DMS53 (cell line): Measurements from ENCODE around the gene MAPRE3.
A peak's percentile ranks its signal among the peaks of the same experiment; 100 is the strongest.

ENCODE experiments used
- DNase-seq: peaks from one replicate; lab custom pipeline; 2025; lab: John Stamatoyannopoulos, UW

MAPRE3 gene

GRCh38 chr2:27014771-27015433 is 44.5 kb downstream of the MAPRE3 start:
- peak; percentile 18 for DNase-seq

DNA sequence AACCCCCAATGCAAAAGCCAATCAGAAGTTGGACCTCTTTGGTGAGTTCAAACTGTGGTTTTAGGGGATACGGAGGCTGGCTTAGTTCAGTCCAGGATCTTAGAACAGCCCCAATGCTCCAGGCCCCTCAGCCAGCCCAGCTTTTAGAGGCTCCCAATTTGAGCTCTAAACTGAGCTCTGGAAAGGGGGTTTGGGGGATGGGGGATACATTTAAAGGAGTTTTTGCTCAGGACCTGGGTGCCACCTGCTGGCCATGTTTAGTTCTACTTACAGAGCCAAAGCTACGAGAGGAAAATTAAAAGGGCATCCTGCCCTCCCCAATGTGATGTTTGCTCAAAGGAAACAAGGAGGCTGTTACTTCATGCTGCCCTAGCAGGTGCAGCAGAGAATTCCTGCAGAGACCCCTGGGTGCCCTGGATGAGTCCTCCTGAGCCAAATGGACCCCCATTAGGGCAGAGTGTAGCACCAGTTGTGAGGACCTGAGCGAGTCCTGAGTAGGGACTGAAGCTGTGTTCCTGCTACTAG is 46.4 kb downstream of the MAPRE3 start:
- peak; percentile 77 for DNase-seq

DNA sequence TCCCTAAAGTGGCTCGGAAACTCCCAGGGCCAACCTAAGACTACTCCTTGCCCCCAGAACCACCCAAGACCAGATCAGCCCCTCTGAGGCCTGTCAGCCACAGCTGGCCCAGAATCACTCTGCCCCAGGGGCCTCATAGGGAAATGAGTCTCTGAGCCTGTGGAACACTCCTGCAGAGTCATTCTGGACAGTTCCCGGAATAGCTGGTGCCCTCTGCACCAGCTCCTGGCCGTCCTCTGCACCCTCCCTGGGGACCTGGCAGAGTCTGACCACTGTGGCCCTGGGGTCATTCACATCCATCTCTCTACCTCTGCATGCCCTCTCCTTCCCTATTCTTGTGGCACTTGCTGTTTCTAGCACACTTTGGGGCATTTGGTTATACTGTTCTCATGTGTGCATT is 47.7 kb downstream of the MAPRE3 start:
- DNase-seq, result no peak

GRCh38 chr2:27019459-27019858 is 49.0 kb downstream of the MAPRE3 start:
- DNase-seq, result no peak

- no peak for DNase-seq
Measured at GRCh38 chr2:27019931-27020855, 49.8 kb downstream of the MAPRE3 start.

- DNase-seq, result no peak
Measured at GRCh38 chr2:27021253-27022049, 51.0 kb downstream of the MAPRE3 start.

- no peak for DNase-seq
Measured at GRCh38 chr2:27023740-27024139, 53.3 kb downstream of the MAPRE3 start.

DNA sequence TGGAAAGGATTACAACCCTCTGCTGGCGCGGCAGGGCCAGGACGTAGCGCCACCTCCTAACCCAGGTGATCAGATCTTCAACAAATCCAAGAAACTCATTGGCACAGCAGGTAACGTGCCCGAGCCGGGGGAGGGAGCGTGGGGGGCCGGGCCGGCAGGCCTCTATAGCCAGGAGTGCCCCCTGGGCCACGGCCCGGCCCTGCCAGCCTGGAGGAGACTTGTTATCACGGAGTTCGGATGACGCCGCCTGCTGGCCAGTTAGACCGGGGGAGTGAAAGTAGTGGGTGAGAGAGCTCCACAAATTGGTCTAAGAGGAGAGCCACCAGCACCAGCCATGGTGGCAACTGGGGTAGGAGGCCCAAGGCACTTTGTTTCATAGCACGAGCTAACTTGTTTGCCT is 53.8 kb downstream of the MAPRE3 start:
- no peak for DNase-seq

- no peak for DNase-seq
Measured at GRCh38 chr2:27024812-27025211, 54.4 kb downstream of the MAPRE3 start.

DNA sequence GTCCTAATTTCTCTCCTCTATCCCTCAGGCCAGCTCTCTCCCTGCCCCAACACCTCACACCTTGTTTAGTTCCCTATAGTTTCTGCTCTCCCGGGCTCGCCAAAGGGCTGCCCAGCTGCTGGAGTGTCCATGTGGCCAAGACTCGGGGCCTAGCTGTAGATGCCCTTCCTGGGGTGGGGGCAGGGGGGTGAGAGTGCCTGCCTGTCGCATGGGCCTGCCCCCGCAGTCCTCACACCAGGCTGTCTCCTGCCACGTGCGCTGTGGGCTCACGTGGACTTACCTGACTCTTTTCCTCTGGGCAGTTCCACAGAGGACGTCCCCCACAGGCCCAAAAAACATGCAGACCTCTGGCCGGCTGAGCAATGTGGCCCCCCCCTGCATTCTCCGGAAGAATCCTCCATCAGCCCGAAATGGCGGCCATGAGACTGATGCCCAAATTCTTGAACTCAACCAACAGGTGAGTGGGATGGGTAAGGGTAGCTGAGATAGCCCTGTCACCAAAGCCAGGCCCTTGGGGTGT is 54.9 kb downstream of the MAPRE3 start:
- DNase-seq, result no peak

GRCh38 chr2:27025861-27026851 is 55.7 kb downstream of the MAPRE3 start:
- DNase-seq, result no peak

DNA sequence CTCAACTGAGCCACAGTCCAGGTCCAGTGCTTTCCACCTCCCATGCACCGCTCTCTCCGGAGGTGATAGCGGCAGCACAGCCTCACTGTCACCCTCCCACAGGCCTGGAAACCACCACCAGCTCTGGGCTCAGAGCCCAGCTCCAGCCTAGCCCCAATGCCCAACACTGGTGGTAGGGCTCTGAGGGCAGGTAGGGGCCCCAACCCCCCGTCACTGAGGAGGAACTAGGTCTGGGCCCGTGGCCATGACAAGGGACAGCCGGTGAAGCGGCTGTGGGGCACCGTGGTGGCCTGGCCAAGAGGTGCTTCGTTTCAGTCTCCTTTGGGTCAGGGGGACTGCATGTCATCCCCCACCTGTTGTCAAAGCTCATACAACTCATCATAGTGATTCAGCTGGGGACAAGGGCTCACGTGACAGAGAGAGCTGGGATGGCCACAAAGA is 56.8 kb downstream of the MAPRE3 start:
- no peak for DNase-seq

- peak; percentile 18 for DNase-seq
Measured at GRCh38 chr2:27029051-27029450, 58.6 kb downstream of the MAPRE3 start.

DNA sequence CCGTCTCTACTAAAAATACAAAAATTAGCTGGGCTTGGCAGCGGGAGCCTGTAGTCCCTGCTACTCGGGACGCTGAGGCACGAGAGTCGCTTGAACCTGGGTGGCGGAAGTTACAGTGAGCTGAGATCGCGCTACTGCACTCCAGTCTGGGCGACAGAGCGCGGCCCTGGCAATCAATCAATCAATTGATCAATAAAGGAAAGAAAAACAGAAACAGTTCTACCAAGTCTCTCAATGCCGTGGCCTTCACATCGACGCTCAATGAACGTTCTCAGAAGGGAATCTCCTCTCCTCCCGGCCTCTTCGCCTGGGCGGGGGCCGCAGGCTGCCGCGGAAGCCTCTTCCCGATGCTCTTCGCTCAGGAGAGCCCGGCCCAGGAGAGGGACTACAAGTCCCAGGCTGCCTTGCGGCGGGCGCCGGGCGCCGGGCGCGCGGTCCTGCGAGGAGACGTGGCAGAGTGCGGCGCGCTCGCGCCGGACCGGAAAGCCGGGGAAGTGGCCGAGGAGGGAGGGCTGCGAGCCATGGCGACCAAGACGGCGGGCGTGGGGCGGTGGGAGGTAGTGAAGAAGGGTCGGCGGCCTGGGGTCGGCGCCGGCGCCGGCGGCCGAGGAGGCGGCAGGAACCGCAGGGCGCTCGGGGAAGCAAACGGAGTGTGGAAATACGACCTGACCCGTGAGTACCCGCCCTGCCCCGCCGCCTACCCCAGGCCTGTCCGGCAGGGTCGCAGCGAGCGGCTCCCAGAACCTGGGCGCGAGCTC is 62.2 kb downstream of the MAPRE3 start, which contains the start of gene TMEM214:
TMEM214 (plus strand) TSS at position 471 of the 758 bp plus-strand sequence; CDS start at position 522, 51 bp downstream.
- peak; percentile 92 for DNase-seq

DNA sequence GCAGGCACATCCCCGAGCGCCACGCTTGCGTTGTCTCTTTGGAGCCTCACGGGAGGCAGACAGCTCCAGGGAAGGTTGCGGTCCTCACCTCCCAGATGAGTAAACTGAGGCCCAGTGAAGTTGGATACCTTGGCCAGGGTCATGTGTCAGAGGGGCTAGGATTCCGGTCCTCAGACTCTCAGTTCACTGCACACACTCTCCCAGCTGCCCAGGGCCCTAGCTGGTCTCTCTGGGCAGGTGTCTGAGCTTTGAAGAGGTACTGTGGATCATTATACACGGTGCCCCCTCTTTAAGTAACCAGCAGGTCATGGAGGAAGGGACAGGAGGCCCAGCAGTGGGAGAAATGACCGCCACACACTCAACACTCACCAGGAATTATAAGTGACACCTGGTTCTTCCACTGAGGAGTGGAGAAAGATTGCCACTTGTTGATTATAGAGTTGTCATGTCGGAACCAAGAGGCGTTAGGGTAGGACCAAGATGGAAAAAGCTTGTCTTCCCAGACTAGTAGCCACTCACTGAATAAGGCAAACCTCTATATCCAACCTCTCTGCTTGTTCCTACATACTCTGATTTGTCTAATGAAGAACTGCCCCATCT is 62.9 kb downstream of the MAPRE3 start:
- DNase-seq, result no peak

GRCh38 chr2:27038012-27038411 is 67.6 kb downstream of the MAPRE3 start:
- no peak for DNase-seq

DNA sequence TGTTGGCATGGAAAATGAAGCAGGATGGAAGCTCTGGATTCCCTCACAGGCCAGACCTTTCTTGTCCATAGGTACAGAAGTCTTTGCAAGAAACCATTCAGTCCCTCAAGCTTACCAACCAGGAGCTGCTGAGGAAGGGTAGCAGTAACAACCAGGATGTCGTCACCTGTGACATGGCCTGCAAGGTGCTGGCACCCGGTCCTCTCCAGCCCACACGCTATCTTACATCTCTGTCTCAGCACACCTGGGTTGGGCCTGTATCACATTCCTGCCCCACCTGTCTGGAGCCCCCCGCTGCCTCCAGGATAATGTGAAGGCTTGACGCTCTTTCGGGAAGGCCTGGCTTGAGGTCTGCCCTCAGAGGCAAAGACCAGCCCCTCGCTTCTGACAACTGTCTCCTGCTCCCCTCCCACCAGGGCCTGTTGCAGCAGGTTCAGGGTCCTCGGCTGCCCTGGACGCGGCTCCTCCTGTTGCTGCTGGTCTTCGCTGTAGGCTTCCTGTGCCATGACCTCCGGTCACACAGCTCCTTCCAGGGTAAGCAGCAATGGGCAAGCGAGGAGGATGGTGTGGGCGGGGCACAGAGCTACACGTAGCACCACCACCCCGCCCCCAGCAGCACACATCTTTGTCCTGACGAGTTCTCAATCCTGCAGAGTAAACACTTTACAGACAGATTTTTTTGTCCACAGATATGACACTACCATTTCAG is 68.3 kb downstream of the MAPRE3 start:
- DNase-seq, result no peak

DNA sequence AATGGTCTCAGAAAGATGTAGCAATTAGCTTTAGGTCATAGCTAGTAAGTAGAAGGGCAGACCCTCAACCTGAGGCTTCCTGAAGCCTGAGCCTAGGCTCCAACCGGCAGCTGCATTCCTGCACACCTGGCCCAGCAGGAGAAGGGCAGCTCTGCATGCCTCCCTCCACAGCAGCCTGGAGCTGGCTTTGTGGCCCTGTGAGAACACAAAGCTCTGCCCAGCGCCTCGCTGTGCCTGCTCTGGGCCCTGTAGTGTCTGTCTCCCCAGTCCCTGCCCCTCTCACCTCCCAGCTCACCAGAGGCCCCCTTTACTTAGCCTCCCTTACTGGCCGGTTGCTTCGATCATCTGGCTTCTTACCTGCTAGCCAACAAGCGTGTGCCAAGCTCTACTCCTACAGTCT is 69.0 kb downstream of the MAPRE3 start:
- no peak for DNase-seq

- no peak for DNase-seq
Measured at GRCh38 chr2:27039871-27040270, 69.4 kb downstream of the MAPRE3 start.
